BJ (cell line): ENCODE results near the gene ADARB2. TPM values are rescaled to one million over a fixed set of nuclear protein-coding genes. Genes with fewer than 3 reads are reported as not detected.
"Not testable (repeated sequence)": the region's sequence is repeated elsewhere in the genome, so short reads cannot be mapped to it uniquely, and the experiment has no call there.

Experiments
- CTCF ChIA-PET: fragments of 350-600 bp; formaldehyde crosslinking; extraction: SDS; loops from one replicate; lab custom pipeline; 2021; ENCODE audit warnings: antibody characterized with exemption, inconsistent platforms; lab: Yijun Ruan, JAX
- POLR2A ChIA-PET: fragments of 300-600 bp; sonication (Branson Sonifier 250); formaldehyde crosslinking; extraction: SDS; loops from one replicate; lab custom pipeline; 2021; ENCODE audit warnings: antibody characterized with exemption; lab: Charles Lee
- DNase-seq: peaks from one replicate; pipeline ENCODE4 v3.0.0-alpha.2; 2011; ENCODE audit warnings: low read depth
- H3K27me3 ChIP-seq: 2 replicates; pipeline ENCODE4 v1.6.0; 2011; ENCODE audit warnings: low read length; ENCODE audit not compliant: control insufficient read depth, insufficient read depth
- H3K36me3 ChIP-seq: 2 replicates; pipeline ENCODE4 v1.5.1; 2011; ENCODE audit warnings: low read length; ENCODE audit not compliant: control insufficient read depth, insufficient read depth
- H3K4me3 ChIP-seq: 2 replicates; pipeline ENCODE4 v1.5.1; 2011; ENCODE audit warnings: low read depth, mild to moderate bottlenecking, control low read depth, low read length
- polyA plus RNA-seq: library from polyadenylated mRNA; depleted of rRNA; stranded (reverse); fragments of >200 nt; gene quantifications from 2 replicates; pipeline ENCODE4 v1.2.3, GENCODE V29; 2011
- TF ChIP-seq, protein P1 (sequence below): IDR thresholded peaks from 2 replicates; pipeline ENCODE4 v1.5.1; 2011; ENCODE audit warnings: low read depth, mild to moderate bottlenecking, control low read depth, inconsistent platforms, low read length, moderate library complexity; ENCODE audit not compliant: insufficient read depth

The ADARB2 gene
- polyA plus RNA-seq, 1 experiment = not detected

DNA sequence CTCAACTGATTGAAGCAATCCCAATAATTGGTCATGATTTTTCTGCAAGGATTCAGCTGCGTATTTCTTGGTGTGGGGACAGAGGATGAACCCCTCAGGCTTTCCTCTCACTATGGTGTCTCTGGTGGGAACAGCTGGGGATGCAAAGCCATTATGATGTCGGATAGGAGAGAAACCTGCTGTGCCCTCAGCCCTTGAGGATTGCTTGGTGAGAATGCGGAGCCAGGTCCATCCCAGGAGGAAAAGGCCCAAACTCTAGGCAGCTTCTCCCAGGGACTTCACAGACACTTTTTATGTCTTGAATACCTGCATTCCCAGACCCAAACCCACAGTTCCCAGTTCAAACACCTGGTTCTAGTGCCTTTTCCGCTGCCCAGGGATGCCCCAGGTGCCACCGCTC, 379.2 kb downstream of the ADARB2 start:
- no peaks in the 10 kb centered on the region for H3K27me3 ChIP-seq
- CTCF ChIA-PET = no interaction called here
- TF ChIP-seq, protein P1, sequence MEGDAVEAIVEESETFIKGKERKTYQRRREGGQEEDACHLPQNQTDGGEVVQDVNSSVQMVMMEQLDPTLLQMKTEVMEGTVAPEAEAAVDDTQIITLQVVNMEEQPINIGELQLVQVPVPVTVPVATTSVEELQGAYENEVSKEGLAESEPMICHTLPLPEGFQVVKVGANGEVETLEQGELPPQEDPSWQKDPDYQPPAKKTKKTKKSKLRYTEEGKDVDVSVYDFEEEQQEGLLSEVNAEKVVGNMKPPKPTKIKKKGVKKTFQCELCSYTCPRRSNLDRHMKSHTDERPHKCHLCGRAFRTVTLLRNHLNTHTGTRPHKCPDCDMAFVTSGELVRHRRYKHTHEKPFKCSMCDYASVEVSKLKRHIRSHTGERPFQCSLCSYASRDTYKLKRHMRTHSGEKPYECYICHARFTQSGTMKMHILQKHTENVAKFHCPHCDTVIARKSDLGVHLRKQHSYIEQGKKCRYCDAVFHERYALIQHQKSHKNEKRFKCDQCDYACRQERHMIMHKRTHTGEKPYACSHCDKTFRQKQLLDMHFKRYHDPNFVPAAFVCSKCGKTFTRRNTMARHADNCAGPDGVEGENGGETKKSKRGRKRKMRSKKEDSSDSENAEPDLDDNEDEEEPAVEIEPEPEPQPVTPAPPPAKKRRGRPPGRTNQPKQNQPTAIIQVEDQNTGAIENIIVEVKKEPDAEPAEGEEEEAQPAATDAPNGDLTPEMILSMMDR = no peak
- H3K4me3 ChIP-seq = no peak overlapping the region
- DNase-seq = no peak
- POLR2A ChIA-PET = no interaction called here
- H3K36me3 ChIP-seq = no peaks in the 10 kb centered on the region

DNA sequence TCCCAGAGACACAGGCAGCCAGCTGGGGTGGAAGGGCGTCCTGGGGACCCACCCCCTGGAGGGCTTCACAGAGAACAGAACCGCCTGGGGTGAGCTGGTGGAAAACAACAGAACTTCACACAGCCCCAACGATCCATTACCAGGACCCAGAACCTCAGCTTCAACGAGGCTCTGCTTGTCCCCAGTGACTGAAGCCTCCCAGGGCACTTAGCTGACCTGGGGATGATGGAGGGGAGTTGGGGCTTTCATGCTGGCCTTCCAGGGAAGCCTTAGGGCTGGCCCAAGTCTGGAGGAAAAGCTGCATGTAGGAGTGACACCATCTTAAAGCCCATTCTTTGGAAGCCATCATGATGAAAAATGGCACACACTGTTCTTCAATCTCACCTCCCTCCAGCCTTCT, 381.0 kb downstream of the ADARB2 start:
- H3K36me3 ChIP-seq = no peaks in the 10 kb centered on the region
- no peaks in the 10 kb centered on the region for H3K27me3 ChIP-seq
- ChIA-PET CTCF (no interaction called here), POLR2A (no interaction called here)
- no peak overlapping the region for H3K4me3 ChIP-seq
- no peak for DNase-seq
- TF ChIP-seq, protein P1 = no peak

DNA sequence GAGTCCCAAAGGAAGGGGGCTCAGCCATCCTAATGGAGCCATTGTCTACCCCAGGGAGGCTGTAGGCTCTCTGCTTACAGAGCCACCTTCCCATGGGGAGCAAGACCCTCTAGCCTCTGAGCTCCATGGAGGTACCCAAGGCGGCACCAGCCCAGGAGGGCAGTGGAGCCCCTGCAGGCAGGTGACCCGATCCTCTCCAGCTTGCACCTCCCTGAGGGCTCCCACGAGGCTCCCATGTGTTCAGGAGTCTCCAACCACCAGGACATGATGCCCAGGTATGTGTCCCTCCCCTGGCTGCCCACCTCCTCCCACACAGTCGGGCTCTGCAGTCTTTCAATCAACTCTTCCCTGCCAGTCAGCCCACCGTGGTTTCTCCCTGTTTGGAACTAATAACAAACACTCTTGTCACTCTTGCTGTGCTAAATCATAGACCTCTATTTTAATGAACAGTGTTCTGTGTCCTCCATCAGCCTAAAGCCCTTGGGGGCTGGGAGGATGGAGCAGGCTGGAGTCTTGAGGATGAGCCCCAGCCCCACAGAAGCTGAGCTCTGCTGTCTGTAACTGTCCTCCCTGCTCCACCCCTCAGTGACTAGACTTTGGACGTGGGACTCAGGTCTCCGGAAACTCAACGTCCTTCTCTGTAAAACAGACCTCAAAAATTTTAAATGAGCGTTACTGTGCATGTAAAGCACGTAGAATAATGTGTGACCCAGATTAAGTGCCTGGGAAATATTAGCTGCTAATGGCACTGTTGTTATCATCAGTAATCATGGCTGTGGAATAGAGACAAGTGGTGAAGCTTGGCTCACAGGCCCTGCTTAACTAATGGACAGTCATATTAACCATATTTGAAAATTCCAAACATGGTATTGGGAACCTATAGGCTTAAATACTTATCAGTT, 382.3 kb downstream of the ADARB2 start:
- DNase-seq = no peak
- H3K4me3 ChIP-seq = no peak overlapping the region
- ChIA-PET CTCF (no interaction called here), POLR2A (no interaction called here)
- TF ChIP-seq, protein P1 = no peak
- H3K27me3 ChIP-seq = no peaks in the 10 kb centered on the region
- H3K36me3 ChIP-seq = no peaks in the 10 kb centered on the region

DNA sequence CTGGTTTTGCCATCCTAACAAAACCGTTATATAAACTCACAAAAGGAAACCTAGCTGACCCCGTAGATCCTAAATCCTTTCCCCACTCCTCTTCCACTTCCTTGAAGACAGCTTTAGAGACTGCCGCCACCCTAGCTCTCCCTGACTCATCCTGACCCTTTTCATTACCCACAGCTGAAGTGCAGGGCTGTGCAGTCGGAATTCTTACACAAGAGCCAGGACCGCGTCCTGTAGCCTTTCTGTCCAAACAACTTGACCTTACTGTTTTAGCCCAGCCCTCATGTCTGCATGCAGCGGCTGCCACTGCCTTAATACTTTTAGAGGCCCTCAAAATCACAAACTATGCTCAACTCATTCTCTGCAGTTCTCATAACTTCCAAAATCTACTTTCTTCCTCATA, 385.0 kb downstream of the ADARB2 start:
- H3K27me3 ChIP-seq, POLR2A ChIA-PET, H3K36me3 ChIP-seq, DNase-seq, CTCF ChIA-PET, H3K4me3 ChIP-seq: not testable (repeated sequence)

DNA sequence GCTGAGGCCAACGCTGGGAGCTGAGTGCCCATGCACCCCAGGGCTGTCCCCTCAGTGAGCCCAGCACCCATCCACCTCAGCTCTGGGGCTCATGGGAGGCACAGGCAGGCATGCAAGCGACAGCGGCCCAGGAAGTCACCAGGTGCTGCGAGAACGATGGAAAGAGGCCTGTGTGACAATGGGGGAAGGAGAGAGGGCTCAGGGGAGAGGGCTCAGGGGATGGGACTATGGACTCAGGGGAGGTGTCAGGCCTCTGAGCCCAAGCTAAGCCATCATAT, 388.6 kb downstream of the ADARB2 start:
- no peaks in the 10 kb centered on the region for H3K36me3 ChIP-seq
- no peaks in the 10 kb centered on the region for H3K27me3 ChIP-seq
- POLR2A ChIA-PET = no interaction called here
- no peak overlapping the region for H3K4me3 ChIP-seq
- CTCF ChIA-PET = no interaction called here
- TF ChIP-seq, protein P1 = no peak
- DNase-seq = no peak
